IMR-90 (cell line): ENCODE data around the gene ARHGEF40. TPM values are rescaled to one million over a fixed set of nuclear protein-coding genes. Genes with fewer than 3 reads are reported as not detected.

Source experiments
- ATAC-seq: fragments of 200-7000 bp; cut with Tn5 transposase; 2 replicates; pipeline ENCODE4 v1.9.1; 2020; ENCODE audit warnings: low read depth, mild to moderate bottlenecking, moderate library complexity
- BruUV-seq: library from RNA; stranded (reverse); fragments of 400-500 nt; replicated peaks from 2 replicates; lab custom pipeline; 2021; lab: Mats Ljungman, UMichigan
- CTCF ChIA-PET: fragments of 300-600 bp; formaldehyde crosslinking; extraction: SDS; loops from one replicate; lab custom pipeline; 2021; ENCODE audit warnings: antibody characterized with exemption; lab: Yijun Ruan, JAX
- POLR2A ChIA-PET: fragments of 300-600 bp; sonication (Branson Sonifier 250); formaldehyde crosslinking; loops from one replicate; lab custom pipeline; 2022; ENCODE audit warnings: antibody characterized with exemption; ENCODE audit not compliant: unreplicated experiment; lab: Charles Lee
- DNase-seq: peaks from one replicate; pipeline ENCODE4 v3.0.0; 2013
- H2AFZ ChIP-seq: replicated peaks from 2 replicates; pipeline ENCODE3; 2013; ENCODE audit warnings: low read length, mild to moderate bottlenecking; ENCODE audit not compliant: poor library complexity
- H2AK5ac ChIP-seq: 2 replicates; pipeline ENCODE4 v1.6.1; 2013; ENCODE audit warnings: low read depth, low read length, inconsistent platforms
- H2AK9ac ChIP-seq: replicated peaks from 2 replicates; pipeline ENCODE3; 2013; ENCODE audit warnings: mild to moderate bottlenecking, low read depth, low read length, moderate library complexity; ENCODE audit not compliant: poor library complexity
- H2BK120ac ChIP-seq: 2 replicates; pipeline ENCODE4 v1.6.1; 2013; ENCODE audit warnings: low read depth, low read length, inconsistent platforms
- H2BK15ac ChIP-seq: 3 replicates; pipeline ENCODE4 v1.6.1; 2013; ENCODE audit warnings: low read depth, low read length, inconsistent platforms
- H2BK20ac ChIP-seq: 2 replicates; pipeline ENCODE4 v1.6.1; 2013; ENCODE audit warnings: low read depth, mild to moderate bottlenecking, inconsistent platforms, low read length, moderate library complexity
- H2BK5ac ChIP-seq: 2 replicates; pipeline ENCODE4 v1.6.1; 2013; ENCODE audit warnings: mild to moderate bottlenecking, low read depth, low read length, inconsistent platforms; ENCODE audit not compliant: poor library complexity, severe bottlenecking
- H3K14ac ChIP-seq: replicated peaks from 2 replicates; pipeline ENCODE4 v1.6.1; 2013; ENCODE audit warnings: low read depth, low read length, inconsistent platforms
- H3K18ac ChIP-seq: 2 replicates; pipeline ENCODE4 v1.6.1; 2013; ENCODE audit warnings: low read depth, low read length, control low read depth
- H3K23ac ChIP-seq: 2 replicates; pipeline ENCODE4 v1.6.1; 2013; ENCODE audit warnings: low read depth, low read length, inconsistent platforms
- H3K27ac ChIP-seq: 2 replicates; pipeline ENCODE4 v1.5.1; 2013; ENCODE audit warnings: mild to moderate bottlenecking, control low read depth, low read length; ENCODE audit not compliant: insufficient read depth
- H3K27me3 ChIP-seq: 2 replicates; pipeline ENCODE4 v1.6.1; 2013; ENCODE audit warnings: low read length; ENCODE audit not compliant: control insufficient read depth, insufficient read depth
- H3K36me3 ChIP-seq: 2 replicates; pipeline ENCODE4 v1.6.1; 2013; ENCODE audit warnings: low read length, mixed read lengths; ENCODE audit not compliant: control insufficient read depth, insufficient read depth
- H3K4ac ChIP-seq: 2 replicates; pipeline ENCODE4 v1.6.1; 2013; ENCODE audit warnings: low read depth, low read length, inconsistent platforms
- H3K4me1 ChIP-seq: 2 replicates; pipeline ENCODE4 v1.6.1; 2013; ENCODE audit warnings: low read length, mixed read lengths; ENCODE audit not compliant: control insufficient read depth, insufficient read depth
- H3K4me2 ChIP-seq: 2 replicates; pipeline ENCODE4 v1.6.1; 2013; ENCODE audit warnings: low read depth, mild to moderate bottlenecking, control low read depth, low read length, moderate library complexity
- H3K4me3 ChIP-seq: 2 replicates; pipeline ENCODE4 v1.5.1; 2013; ENCODE audit warnings: low read depth, mild to moderate bottlenecking, control low read depth, low read length, moderate library complexity; ENCODE audit not compliant: insufficient read depth
- H3K56ac ChIP-seq: 2 replicates; pipeline ENCODE4 v1.6.1; 2013; ENCODE audit warnings: low read length, inconsistent platforms; ENCODE audit not compliant: insufficient read depth; ENCODE audit errors: extremely low read depth
- H3K79me1 ChIP-seq, 2 experiments: 2 replicates each; pipeline ENCODE4 v1.6.1; 2013; ENCODE audit warnings: low read length in 2 of 2, inconsistent platforms in 1 of 2, low read depth in 1 of 2
- H3K9ac ChIP-seq: 2 replicates; pipeline ENCODE4 v1.6.1; 2013; ENCODE audit warnings: low read depth, low read length, control low read depth
- H3K9me1 ChIP-seq: 2 replicates; pipeline ENCODE4 v1.6.1; 2013; ENCODE audit warnings: low read length, inconsistent platforms; ENCODE audit not compliant: insufficient read depth
- H3K9me3 ChIP-seq: 2 replicates; pipeline ENCODE4 v1.6.1; 2013; ENCODE audit warnings: low read length; ENCODE audit not compliant: control insufficient read depth, insufficient read depth
- H4K20me1 ChIP-seq: 2 replicates; pipeline ENCODE4 v1.6.1; 2013; ENCODE audit warnings: low read length, inconsistent platforms; ENCODE audit not compliant: insufficient read depth
- H4K5ac ChIP-seq: 2 replicates; pipeline ENCODE4 v1.6.1; 2013; ENCODE audit warnings: mild to moderate bottlenecking, low read depth, low read length, control low read depth
- H4K8ac ChIP-seq, 2 experiments: 2 replicates each; pipeline ENCODE4 v1.6.1; 2013; ENCODE audit warnings: low read depth in 2 of 2, low read length in 2 of 2, control low read depth in 1 of 2, inconsistent platforms in 1 of 2
- H4K91ac ChIP-seq: 2 replicates; pipeline ENCODE4 v1.6.1; 2013; ENCODE audit warnings: low read depth, low read length, inconsistent platforms; ENCODE audit not compliant: insufficient read depth
- BHLHE40 ChIP-seq: fragments of 150-350 bp; IDR thresholded peaks from 2 replicates; pipeline ENCODE4 v1.6.1; 2016; ENCODE audit warnings: mild to moderate bottlenecking, low read depth, low read length
- NFE2L2 ChIP-seq: fragments of 150-350 bp; IDR thresholded peaks from 2 replicates; pipeline ENCODE4 v1.6.1; 2016; ENCODE audit warnings: low read depth, mild to moderate bottlenecking, low read length
- RCOR1 ChIP-seq: IDR thresholded peaks from 2 replicates; pipeline ENCODE4 v1.6.1; 2012; ENCODE audit warnings: mild to moderate bottlenecking, low read length, improper control_type of control experiment; ENCODE audit not compliant: insufficient replicate concordance
- WGBS, 2 experiments: methylation state at CpG; one replicate each; pipeline versions ENCODE4 v1.1.5 to v1.1.7; 2013; ENCODE audit warnings: missing lambda C conversion rate in 2 of 2; ENCODE audit not compliant: insufficient read length in 1 of 2; ENCODE audit errors: extremely low coverage in 2 of 2; 5-methylcytosine and 5-hydroxymethylcytosine counted together
- dilution Hi-C: fragments of 300-500 bp; cut with HindIII; formaldehyde crosslinking; loops from one replicate; pipeline ENCODE4 v1.14.3; 2018; ENCODE audit warnings: low sequenced_read_pairs; ENCODE audit not compliant: unreplicated experiment
- in situ Hi-C: fragments of 300-500 bp; cut with MboI; formaldehyde crosslinking; loops from 3 replicates; pipeline ENCODE4 v1.14.3; 2019; ENCODE audit warnings: low sequenced_read_pairs, inconsistent platforms, mixed read lengths
- intact Hi-C: fragments of 100-400 bp; cut with micrococcal nuclease; formaldehyde crosslinking; loops from 2 replicates; pipeline ENCODE4 v1.10.0; 2022
- polyA plus RNA-seq, 3 experiments: library from polyadenylated mRNA; depleted of rRNA; stranded (reverse); fragments of >200 nt; gene quantifications; 2 replicates each; pipeline ENCODE4 v1.2.3, GENCODE V29; 2012; ENCODE audit warnings: low replicate concordance in 1 of 3
- total RNA-seq: library from RNA; depleted of rRNA; stranded (reverse); fragments of >200 nt; gene quantifications from 2 replicates; pipeline ENCODE4 v1.2.3, GENCODE V29; 2012
- TF ChIP-seq, protein P1 (sequence below): conservative IDR thresholded peaks from 2 replicates; pipeline ENCODE4 v1.5.1; 2012; ENCODE audit warnings: mild to moderate bottlenecking, low read depth, low read length, improper control_type of control experiment
- TF ChIP-seq, protein P2 (sequence below): fragments of 150-350 bp; IDR thresholded peaks from 2 replicates; pipeline ENCODE4 v1.6.1; 2016; ENCODE audit warnings: low read depth, mild to moderate bottlenecking, low read length, moderate library complexity, borderline replicate concordance

The ARHGEF40 gene
- total and polyA plus RNA-seq, 2 of the 4 experiments (the other 2 are of a cell fraction), result 18.1 to 58.4 TPM

DNA sequence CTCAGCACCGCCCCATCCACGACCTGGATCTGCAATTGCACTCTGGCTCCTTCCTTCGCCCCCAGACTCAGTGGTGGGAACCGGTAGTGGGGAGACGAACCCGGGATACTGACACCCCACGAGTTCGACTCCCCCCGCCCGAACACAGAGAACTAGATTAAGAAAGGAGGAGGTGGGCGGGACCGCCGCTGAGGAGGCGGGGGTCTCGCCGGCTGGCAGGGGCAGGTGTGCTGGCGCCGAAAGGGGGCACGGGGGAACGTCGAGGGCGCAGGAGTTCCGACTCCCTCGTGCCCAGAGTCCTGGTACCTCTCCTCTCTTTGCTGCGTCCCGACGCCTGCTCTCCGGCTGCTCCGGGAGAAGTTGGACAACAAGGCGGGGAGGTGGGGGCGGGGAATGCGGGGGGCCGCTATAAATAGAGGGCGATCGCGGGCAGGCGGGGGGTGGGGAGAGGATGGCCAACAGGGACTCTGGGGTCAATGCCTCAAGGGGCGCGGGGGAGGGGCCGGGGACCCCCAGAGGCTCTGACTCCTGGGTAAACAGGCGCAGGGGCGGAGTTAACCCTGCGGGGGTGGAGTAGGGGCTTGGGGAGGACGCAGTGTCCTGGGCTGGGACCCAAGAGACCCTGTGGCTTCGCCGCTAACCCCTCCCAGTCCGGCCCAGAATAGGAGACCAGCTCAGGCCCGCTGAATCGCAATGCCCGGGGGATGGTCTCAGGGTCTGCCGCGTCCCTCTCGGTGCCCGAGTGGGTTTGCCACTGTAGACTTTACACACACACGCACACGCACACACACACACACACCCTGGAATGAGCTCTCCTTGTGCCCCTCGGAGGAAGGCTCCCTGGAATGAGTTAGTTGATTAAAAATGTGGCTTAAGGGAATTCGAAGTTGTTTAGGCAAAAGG lies 44.5 kb upstream of the ARHGEF40 start:
- Histone ChIP-seq H4K20me1 (no peaks in the 10 kb centered on the region), H2BK20ac (no peak overlapping the region), H2BK15ac (no peak overlapping the region; the same call in 2 of the 3 replicates), H3K56ac (no peak overlapping the region), H3K79me1 (no peaks in the 10 kb centered on the region), H2BK120ac (no peak overlapping the region), H3K9ac (peak overlapping the region; percentile 6; the same call in 1 of the 2 replicates), H4K91ac (no peak overlapping the region), H3K23ac (no peak overlapping the region), H3K36me3 (no peaks in the 10 kb centered on the region), H2BK5ac (no peak overlapping the region), H3K4me2 (peak overlapping the region; percentile 68), H3K4me3 (peak overlapping the region; percentile 24), H2AFZ (peak overlapping the region; percentile 78), H2AK9ac (peak overlapping the region; percentile 75), H2AK5ac (no peak overlapping the region), H3K9me3 (no peaks in the 10 kb centered on the region), H3K18ac (no peak overlapping the region), H3K14ac (no peak overlapping the region), H3K9me1 (no peaks in the 10 kb centered on the region), H4K8ac (no peak overlapping the region), H3K4me1 (no peaks in the 10 kb centered on the region), H4K5ac (no peak overlapping the region), H3K27me3 (peaks cover 63% of the 10 kb centered on the region), H3K4ac (no peak overlapping the region), H3K27ac (no peak overlapping the region)
- BruUV-seq, result no TSS peak
- intact Hi-C loops (no loop called here), dilution Hi-C loops (no loop called here), in situ Hi-C loops (no loop called here)
- CTCF ChIA-PET, result interaction anchor here (1.0 kb wide), 1 partner anchor 11 kb away, joined by 4 read pairs; no protein-coding TSS in a partner anchor
- peak; percentile 40 for ATAC-seq
- TF ChIP-seq BHLHE40, result no peak
- TF ChIP-seq, protein P1, sequence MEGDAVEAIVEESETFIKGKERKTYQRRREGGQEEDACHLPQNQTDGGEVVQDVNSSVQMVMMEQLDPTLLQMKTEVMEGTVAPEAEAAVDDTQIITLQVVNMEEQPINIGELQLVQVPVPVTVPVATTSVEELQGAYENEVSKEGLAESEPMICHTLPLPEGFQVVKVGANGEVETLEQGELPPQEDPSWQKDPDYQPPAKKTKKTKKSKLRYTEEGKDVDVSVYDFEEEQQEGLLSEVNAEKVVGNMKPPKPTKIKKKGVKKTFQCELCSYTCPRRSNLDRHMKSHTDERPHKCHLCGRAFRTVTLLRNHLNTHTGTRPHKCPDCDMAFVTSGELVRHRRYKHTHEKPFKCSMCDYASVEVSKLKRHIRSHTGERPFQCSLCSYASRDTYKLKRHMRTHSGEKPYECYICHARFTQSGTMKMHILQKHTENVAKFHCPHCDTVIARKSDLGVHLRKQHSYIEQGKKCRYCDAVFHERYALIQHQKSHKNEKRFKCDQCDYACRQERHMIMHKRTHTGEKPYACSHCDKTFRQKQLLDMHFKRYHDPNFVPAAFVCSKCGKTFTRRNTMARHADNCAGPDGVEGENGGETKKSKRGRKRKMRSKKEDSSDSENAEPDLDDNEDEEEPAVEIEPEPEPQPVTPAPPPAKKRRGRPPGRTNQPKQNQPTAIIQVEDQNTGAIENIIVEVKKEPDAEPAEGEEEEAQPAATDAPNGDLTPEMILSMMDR, result no peak
- TF ChIP-seq, protein P2, sequence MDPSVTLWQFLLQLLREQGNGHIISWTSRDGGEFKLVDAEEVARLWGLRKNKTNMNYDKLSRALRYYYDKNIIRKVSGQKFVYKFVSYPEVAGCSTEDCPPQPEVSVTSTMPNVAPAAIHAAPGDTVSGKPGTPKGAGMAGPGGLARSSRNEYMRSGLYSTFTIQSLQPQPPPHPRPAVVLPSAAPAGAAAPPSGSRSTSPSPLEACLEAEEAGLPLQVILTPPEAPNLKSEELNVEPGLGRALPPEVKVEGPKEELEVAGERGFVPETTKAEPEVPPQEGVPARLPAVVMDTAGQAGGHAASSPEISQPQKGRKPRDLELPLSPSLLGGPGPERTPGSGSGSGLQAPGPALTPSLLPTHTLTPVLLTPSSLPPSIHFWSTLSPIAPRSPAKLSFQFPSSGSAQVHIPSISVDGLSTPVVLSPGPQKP, result no peak
- no peak for TF ChIP-seq RCOR1
- TF ChIP-seq NFE2L2, result no peak
- DNase-seq, result no peak
- POLR2A ChIA-PET, result interaction anchor here (0.6 kb wide), 1 partner anchor 70 kb away, joined by 3 read pairs; no protein-coding TSS in a partner anchor
- 0% methylated on average over 11 of the region's 58 CpGs; no CpG with 5 or more reads in 1 of the 2 experiments for WGBS, 2 experiments
